Measurements from ENCODE around the gene SSR1.

DNA sequence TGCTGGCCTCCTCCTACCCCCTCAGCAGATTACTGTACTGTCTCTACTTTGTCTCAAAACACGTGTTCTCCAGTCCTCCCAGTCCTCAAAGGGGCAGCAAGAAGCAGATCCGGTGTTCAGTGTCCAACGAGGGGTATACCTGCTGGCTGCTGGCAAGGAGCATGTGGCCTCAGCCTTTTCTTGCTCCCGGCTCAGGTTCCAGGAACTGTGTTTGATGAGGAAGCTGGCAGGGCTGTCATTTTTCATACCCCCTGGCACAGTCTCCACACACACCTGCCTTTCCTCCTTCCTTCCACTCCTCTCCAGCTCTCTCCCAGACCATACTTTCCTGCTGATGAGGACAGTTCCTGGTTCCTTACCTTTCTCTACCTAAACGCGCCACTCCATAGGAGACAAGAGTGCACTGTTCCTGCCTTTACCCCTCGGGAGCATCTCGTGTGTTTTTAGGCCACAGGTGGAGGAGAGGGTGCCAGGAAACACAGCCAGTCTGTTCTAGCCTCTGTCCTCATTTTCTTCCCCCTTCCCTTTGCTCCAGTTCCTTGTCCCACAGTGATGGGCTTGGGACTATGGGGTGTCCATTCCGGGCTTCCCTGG, 77.2 kb downstream of the SSR1 start:
- no peak for TF ChIP-seq CTCF (IDR thresholded peaks at IDR 0.05)
- TF ChIP-seq EZH2 (IDR thresholded peaks at IDR 0.05): no peak
- no peak for TF ChIP-seq EZH2phosphoT487 (IDR thresholded peaks at IDR 0.05)
